GM12878 (cell line): ENCODE results near the gene EIF4ENIF1. TPM values are rescaled to one million over a fixed set of nuclear protein-coding genes. Genes with fewer than 3 reads are reported as not detected.

ENCODE experiments used
- BHLHE40 ChIP-seq, 2 experiments: fragments of 450-650 bp in 1 of 2; IDR thresholded peaks; 2 replicates each; pipeline ENCODE4 v1.6.1; 2011 to 2017; ENCODE audit warnings: low read depth in 2 of 2, borderline replicate concordance in 1 of 2, improper control_type of control experiment in 1 of 2, low read length in 1 of 2, mild to moderate bottlenecking in 1 of 2
- CHD2 ChIP-seq: IDR thresholded peaks from 2 replicates; pipeline ENCODE4 v1.6.1; 2011; ENCODE audit warnings: low read depth, low read length, improper control_type of control experiment, borderline replicate concordance
- E4F1 ChIP-seq: fragments of 450-650 bp; IDR thresholded peaks from 2 replicates; pipeline ENCODE4 v1.6.1; 2018; ENCODE audit warnings: borderline replicate concordance, mild to moderate bottlenecking; ENCODE audit not compliant: partially characterized antibody
- HDAC2 ChIP-seq: fragments of 200-600 bp; sonication (generic); IDR thresholded peaks from 2 replicates; pipeline ENCODE4 v1.6.1; 2017
- LARP7 ChIP-seq: fragments of 450-650 bp; IDR thresholded peaks from 2 replicates; pipeline ENCODE4 v1.6.1; 2017; ENCODE audit warnings: mild to moderate bottlenecking
- MXI1 ChIP-seq: fragments of 150-350 bp; IDR thresholded peaks from 2 replicates; pipeline ENCODE4 v1.6.1; 2011; ENCODE audit warnings: low read depth, mild to moderate bottlenecking, inconsistent platforms, low read length, improper control_type of control experiment
- NBN ChIP-seq: fragments of 450-650 bp; IDR thresholded peaks from 2 replicates; pipeline ENCODE4 v1.6.1; 2016
- NR2C2 ChIP-seq: IDR thresholded peaks from 2 replicates; pipeline ENCODE4 v1.6.1; 2011; ENCODE audit warnings: borderline replicate concordance, low read depth; ENCODE audit not compliant: control insufficient read depth, insufficient read length
- NR2F1 ChIP-seq: fragments of 450-650 bp; conservative IDR thresholded peaks from 2 replicates; pipeline ENCODE4 v1.6.1; 2017; ENCODE audit warnings: mild to moderate bottlenecking
- RB1 ChIP-seq: fragments of 450-650 bp; formaldehyde crosslinking; IDR thresholded peaks from 2 replicates; pipeline ENCODE4 v1.6.1; 2017; ENCODE audit warnings: mild to moderate bottlenecking, borderline replicate concordance
- RUNX3 ChIP-seq: IDR thresholded peaks from 2 replicates; pipeline ENCODE4 v1.6.1; 2012; ENCODE audit warnings: low read length, inconsistent platforms
- SIN3A ChIP-seq: IDR thresholded peaks from 2 replicates; pipeline ENCODE4 v1.6.1; 2012; ENCODE audit warnings: low read depth, low read length, improper control_type of control experiment
- SUPT20H ChIP-seq: IDR thresholded peaks from 2 replicates; pipeline ENCODE4 v1.6.1; 2011; ENCODE audit warnings: low read depth, mild to moderate bottlenecking, low read length, moderate library complexity, borderline replicate concordance; ENCODE audit not compliant: control insufficient read depth
- TAF1 ChIP-seq: IDR thresholded peaks from 2 replicates; pipeline ENCODE4 v1.6.1; 2011; ENCODE audit warnings: mild to moderate bottlenecking, low read depth, low read length, borderline replicate concordance
- TARDBP ChIP-seq: IDR thresholded peaks from 2 replicates; pipeline ENCODE4 v1.6.1; 2016; ENCODE audit warnings: borderline replicate concordance
- YY1 ChIP-seq: IDR thresholded peaks from 2 replicates; pipeline ENCODE4 v1.6.1; 2011; ENCODE audit warnings: low read depth, mild to moderate bottlenecking, low read length
- ZBED1 ChIP-seq: IDR thresholded peaks from 2 replicates; pipeline ENCODE4 v1.6.1; 2016; ENCODE audit warnings: borderline replicate concordance
- ZNF622 ChIP-seq: fragments of 450-650 bp; IDR thresholded peaks from 2 replicates; pipeline ENCODE4 v1.6.1; 2017; ENCODE audit warnings: mild to moderate bottlenecking, inconsistent platforms
- ZZZ3 ChIP-seq: IDR thresholded peaks from 2 replicates; pipeline ENCODE4 v1.6.1; 2011; ENCODE audit warnings: low read depth; ENCODE audit not compliant: control insufficient read depth, insufficient read length
- polyA plus RNA-seq, 11 experiments: library from polyadenylated mRNA; depleted of rRNA in 4 of 11; unstranded in 6 of 11; stranded (reverse) in 5 of 11; fragments of >200 nt; fragmentation: Nextera tagmentation in 4 of 11; fragmentation: Illumina TruSeq in 1 of 11; extraction: Ambion mirVana in 4 of 11; extraction: Trizol in 1 of 11; gene quantifications; 1 replicate in 1 of 11; 2 replicates in 10 of 11; pipeline versions ENCODE4 v1.2.1 to v1.2.3, GENCODE V29; 2011 to 2016; ENCODE audit warnings: inconsistent platforms in 2 of 11, missing spikeins in 2 of 11, low read depth in 1 of 11
- total RNA-seq, 4 experiments: library from RNA; depleted of rRNA in 3 of 4; stranded (reverse); fragments of >200 nt in 3 of 4; fragmentation: Illumina TruSeq in 1 of 4; extraction: Trizol in 1 of 4; gene quantifications; 2 replicates each; pipeline versions ENCODE4 v1.2.1 to v1.2.3, GENCODE V29; 2013 to 2021
- TF ChIP-seq, protein P1 (sequence below): fragments of 450-650 bp; conservative IDR thresholded peaks from 2 replicates; pipeline ENCODE4 v1.6.1; 2017; ENCODE audit warnings: mild to moderate bottlenecking, moderate library complexity
- TF ChIP-seq, protein P2 (sequence below): fragments of 450-650 bp; formaldehyde crosslinking; IDR thresholded peaks from 2 replicates; pipeline ENCODE4 v1.5.0; 2022; ENCODE audit warnings: mild to moderate bottlenecking, missing genetic modification characterization

EIF4ENIF1 gene
- total and polyA plus RNA-seq, 10 of the 15 experiments (the other 5 are each of a cell fraction or from before 2014, with no cell fraction given) = 4.4 to 43.7 (median 24.4) TPM

DNA sequence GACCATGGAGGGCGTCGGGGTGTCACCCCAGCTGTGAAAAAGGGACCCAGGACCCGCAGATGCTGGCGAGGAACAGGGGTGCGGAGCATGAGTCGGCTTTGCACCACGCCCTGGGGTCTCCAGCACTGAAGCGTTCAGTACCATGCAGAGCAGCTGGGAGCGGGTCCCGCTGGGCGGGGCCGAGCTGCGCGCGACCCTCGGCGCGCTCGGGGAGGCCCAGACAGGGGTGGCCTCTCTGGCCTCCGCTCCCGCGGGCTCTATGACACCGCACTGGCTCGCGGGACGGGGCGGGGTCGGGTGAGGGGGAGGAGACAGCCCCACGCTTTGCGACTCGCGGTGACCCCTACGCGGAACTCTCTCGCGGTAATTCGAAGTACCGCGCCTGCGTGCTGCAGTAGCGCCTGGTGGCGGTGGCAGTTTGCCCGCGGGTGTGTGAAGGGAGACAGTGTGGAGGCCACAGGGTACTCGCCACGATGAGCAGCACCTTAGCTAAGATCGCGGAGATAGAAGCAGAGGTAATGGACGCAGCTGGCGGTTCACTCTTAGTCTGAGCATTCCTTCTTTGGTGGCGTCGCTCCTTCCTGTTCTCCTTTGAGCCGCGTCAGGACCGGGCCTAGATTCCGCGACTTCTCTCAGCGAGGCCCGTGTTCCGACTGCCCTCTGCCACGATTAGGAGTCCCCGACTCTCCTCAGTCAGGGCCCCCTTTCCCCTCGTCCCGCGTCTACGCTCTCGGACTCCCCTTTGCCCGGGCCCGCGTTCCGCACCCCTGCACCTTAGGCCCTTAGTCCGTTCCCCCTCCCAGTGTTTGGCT, 90.2 kb downstream of the EIF4ENIF1 start, which contains the start of gene DRG1 (continued):
- TF ChIP-seq SIN3A = peak; percentile 56
- TF ChIP-seq NR2F1 = peak; percentile 84
- peak; percentile 91 for TF ChIP-seq MXI1
- no peak for TF ChIP-seq SUPT20H
- peak; percentile 50 for TF ChIP-seq RUNX3
- TF ChIP-seq RB1 = 0 out of 2 replicates have a peak, but pooled peaks have one; percentile 42
- no peak for TF ChIP-seq ZBED1
- no peak for TF ChIP-seq NR2C2
- TF ChIP-seq CHD2 = peak; percentile 98
- no peak for TF ChIP-seq ZZZ3
- peak; percentile 88; the same call in 1 of the 2 replicates for TF ChIP-seq TAF1
- no peak for TF ChIP-seq HDAC2
- TF ChIP-seq, protein P1, sequence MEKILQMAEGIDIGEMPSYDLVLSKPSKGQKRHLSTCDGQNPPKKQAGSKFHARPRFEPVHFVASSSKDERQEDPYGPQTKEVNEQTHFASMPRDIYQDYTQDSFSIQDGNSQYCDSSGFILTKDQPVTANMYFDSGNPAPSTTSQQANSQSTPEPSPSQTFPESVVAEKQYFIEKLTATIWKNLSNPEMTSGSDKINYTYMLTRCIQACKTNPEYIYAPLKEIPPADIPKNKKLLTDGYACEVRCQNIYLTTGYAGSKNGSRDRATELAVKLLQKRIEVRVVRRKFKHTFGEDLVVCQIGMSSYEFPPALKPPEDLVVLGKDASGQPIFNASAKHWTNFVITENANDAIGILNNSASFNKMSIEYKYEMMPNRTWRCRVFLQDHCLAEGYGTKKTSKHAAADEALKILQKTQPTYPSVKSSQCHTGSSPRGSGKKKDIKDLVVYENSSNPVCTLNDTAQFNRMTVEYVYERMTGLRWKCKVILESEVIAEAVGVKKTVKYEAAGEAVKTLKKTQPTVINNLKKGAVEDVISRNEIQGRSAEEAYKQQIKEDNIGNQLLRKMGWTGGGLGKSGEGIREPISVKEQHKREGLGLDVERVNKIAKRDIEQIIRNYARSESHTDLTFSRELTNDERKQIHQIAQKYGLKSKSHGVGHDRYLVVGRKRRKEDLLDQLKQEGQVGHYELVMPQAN = peak; percentile 38
- peak; percentile 51 to 84; a peak in 3 of 4 replicates for TF ChIP-seq BHLHE40 (IDR thresholded peaks at IDR 0.05; ENCODE audit: borderline replicate concordance in 1 of 2, low read depth in 2 of 2, low read length in 1 of 2)
- TF ChIP-seq NBN = peak; percentile 54; the same call in 1 of the 2 replicates
- TF ChIP-seq, protein P2, sequence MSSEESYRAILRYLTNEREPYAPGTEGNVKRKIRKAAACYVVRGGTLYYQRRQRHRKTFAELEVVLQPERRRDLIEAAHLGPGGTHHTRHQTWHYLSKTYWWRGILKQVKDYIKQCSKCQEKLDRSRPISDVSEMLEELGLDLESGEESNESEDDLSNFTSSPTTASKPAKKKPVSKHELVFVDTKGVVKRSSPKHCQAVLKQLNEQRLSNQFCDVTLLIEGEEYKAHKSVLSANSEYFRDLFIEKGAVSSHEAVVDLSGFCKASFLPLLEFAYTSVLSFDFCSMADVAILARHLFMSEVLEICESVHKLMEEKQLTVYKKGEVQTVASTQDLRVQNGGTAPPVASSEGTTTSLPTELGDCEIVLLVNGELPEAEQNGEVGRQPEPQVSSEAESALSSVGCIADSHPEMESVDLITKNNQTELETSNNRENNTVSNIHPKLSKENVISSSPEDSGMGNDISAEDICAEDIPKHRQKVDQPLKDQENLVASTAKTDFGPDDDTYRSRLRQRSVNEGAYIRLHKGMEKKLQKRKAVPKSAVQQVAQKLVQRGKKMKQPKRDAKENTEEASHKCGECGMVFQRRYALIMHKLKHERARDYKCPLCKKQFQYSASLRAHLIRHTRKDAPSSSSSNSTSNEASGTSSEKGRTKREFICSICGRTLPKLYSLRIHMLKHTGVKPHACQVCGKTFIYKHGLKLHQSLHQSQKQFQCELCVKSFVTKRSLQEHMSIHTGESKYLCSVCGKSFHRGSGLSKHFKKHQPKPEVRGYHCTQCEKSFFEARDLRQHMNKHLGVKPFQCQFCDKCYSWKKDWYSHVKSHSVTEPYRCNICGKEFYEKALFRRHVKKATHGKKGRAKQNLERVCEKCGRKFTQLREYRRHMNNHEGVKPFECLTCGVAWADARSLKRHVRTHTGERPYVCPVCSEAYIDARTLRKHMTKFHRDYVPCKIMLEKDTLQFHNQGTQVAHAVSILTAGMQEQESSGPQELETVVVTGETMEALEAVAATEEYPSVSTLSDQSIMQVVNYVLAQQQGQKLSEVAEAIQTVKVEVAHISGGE (CRISPR knock-in tag) = no peak
- no peak for TF ChIP-seq ZNF622
- TF ChIP-seq YY1 = peak; percentile 61
- TF ChIP-seq E4F1 = peak; percentile 36
- peak; percentile 17; the same call in 1 of the 2 replicates for TF ChIP-seq LARP7
- no peak for TF ChIP-seq TARDBP
